GM18861 (cell line): ENCODE measurements around the gene HHAT.
"Not testable (repeated sequence)": the region's sequence is repeated elsewhere in the genome, so short reads cannot be mapped to it uniquely, and the experiment has no call there.

Source experiments
- ATAC-seq: cut with Tn5 transposase; IDR thresholded peaks from one replicate; pipeline ENCODE4 v1.9.1; 2021; ENCODE audit not compliant: unreplicated experiment

Gene HHAT

DNA sequence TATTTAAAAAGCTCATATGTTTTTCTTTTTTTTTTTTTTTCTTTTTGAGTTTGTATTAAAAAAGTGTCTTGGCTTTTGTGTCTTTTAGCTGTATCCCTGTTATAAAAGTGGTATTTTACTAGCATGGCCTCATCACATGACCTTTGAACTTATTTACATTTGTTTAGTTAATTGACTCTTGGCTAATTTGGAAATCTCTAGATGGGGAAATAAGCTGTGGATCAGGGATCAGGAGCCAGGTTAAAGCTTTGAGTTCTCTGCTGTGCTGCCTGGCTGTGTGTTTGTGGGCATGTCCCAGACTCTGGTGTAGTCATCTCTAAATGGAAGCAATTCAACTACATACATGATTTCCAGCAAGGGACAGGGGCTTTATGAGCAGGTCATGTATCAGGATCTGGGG, 56.5 kb downstream of the HHAT start:
- ATAC-seq: no peak

DNA sequence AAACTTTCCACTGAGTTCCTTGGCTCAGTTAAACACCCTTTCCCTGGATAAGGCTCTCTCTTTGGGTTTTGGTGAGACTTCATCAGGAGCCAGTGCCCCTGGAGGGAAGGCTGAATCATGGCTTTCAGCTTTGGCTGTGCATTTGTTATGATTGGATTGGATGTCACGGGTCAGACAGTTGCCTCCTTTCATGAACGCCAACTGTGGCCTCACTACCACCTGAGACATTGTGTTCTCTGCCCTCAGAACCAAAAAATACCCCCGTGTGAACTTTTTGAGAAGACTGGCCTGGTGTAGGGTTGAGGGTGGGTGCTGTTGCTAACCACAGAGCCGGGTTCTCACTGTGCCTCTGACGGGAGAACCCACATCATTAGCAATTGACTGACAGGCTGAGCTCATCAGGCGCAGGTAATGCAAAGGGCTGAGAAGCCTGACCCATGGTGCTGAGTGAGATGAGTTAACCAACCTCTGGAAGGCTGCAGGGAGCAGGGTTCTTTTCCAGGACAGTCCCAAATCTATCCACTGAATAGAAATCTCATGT, 65.6 kb downstream of the HHAT start:
- ATAC-seq: peak; percentile 74

DNA sequence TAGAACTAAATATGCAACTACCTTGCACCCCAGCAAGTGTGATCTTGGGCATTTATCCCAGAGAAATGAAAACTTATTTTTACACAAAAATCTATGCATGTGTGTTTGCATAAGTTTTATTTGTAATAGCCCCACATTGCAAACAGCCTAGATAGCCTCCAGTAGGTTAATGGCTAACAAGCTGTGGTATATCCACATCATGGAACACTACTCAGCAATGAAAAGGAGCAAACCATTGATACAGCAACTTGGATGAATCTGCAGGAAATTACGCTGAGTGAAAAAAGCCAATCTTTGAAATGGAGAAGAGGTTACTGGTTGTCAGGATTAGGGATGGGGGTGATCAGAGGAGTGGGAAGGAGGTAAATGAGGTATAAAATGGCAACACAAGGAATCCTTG, 67.8 kb downstream of the HHAT start:
- no peak for ATAC-seq

DNA sequence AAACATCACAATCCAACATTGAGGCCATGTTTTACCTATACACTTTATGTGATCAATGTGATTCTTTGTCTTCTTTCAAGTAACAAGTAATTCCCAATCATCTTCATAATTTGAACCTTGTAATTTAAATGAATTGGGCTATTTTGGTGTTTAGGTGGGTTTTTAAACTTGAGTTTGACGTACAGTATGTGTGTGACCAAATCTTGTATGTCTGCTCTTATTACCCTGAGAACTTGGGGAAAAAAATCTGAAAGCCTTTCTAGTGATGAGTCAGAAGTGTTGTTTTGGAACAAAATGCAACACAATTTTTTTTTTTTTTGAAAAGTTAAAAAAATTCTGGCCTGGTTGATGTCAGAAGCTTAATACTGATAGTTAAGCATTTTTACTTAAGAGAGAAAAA, 68.5 kb downstream of the HHAT start:
- no peak for ATAC-seq

DNA sequence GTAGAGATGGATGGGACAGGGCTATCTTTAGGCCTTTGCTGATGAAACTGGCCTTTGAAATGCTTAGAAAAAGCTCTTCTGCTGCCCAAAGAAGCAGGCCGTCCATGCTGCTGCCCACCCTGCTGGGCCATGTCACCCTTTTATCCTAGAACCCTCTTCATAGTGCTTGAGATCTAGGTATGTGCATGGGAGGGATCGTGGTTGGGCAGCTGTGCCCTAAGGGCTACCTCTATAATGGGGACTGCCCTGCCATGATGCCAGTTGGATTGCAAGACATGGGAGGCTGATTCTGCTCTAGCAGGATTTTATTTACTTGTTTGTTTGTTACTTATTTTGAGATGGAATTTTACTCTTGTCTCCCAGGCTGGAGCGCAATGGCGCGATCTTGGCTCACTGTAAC, 69.0 kb downstream of the HHAT start:
- no peak for ATAC-seq

DNA sequence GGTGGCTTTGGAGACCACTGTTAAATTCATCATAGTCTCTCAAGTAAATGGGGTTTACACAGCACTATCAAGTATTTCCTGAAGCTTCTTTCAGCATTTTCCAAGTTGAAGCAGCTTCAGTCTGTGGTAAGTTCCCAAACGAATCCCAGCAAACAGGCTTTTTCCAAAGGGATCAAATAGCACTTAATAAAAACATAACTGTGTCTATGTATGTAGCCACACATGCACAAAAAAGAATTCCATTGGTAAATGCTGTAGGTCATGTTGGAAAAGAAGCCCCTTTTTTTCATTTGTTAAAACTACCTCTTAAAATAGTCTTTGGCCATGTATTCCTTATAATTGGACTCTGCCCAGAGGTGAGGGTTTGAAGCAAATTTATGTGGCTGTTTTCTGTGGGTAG, 69.8 kb downstream of the HHAT start:
- ATAC-seq: no peak

DNA sequence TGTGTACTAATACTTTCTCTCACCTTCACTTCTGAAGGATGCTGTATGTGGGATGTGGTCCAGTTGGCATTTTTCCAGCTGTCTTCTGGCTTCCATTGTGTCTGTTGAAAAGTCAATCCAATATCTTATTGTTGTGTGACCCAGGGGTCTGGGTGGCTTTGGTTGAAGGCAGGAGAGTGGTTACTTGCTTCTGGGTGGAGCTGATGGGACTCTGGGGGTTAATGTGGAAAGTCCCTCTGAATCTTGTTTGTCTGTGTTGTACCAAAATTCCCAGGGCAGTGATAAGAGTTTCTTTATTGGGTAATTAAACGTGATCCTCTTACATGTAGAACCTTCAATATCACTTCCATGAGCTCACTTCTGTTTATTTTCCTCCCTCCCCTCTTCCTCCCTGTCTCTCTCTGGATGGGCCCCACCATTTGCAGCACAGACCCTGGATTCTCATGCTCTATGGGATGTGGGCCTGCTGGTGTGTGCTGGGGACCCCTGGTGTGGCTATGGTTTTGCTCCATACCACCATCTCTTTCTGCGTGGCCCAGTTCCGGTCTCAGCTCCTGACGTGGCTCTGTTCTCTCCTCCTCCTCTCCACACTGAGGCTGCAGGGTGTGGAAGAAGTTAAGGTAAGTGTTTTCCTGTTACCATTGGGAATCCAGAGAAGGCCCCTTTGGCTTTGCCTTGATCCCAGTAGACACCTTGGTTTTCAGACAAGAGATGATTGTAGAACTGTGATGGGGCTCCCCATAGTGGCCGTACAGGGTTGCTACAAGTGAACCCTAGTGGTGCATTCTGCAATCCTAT, 71.5 kb downstream of the HHAT start:
- peak; percentile 91 for ATAC-seq

DNA sequence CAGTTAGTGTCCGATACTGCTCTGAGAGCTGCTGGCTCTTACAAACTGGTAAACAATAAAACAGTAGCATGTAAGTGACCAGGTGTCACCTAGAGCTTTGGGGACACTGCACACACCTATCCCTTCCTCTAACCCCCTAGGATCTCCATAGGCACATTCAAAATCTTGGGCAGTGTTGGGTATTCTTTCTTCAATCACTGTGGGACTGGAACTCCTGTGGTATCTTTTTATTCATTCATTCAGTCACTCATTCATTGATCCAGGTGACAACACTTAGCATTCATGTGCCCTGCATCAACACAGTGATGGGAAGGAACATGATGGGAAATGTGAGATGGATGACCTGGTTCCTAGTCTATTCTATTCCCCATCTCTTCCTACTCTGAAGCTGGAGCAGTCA, 73.9 kb downstream of the HHAT start:
- no peak for ATAC-seq

DNA sequence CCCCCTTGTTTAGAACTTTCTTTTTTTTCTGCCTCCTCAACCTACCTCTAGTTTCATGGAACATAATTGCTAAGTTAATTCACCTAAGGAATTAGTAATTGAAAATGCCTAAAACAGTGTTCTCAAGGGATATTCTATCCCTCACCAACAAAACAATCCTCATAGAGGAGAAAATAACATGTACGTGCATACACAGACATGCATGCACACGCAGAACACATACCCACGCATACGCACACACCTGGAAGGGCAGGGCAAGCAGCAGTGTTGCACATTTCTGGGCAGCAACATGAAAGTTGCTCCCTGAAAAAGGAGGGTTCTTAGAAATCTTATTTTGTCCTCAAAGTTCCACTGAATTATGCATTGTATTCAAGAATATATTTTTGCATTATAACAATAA, 76.6 kb downstream of the HHAT start:
- no peak for ATAC-seq

DNA sequence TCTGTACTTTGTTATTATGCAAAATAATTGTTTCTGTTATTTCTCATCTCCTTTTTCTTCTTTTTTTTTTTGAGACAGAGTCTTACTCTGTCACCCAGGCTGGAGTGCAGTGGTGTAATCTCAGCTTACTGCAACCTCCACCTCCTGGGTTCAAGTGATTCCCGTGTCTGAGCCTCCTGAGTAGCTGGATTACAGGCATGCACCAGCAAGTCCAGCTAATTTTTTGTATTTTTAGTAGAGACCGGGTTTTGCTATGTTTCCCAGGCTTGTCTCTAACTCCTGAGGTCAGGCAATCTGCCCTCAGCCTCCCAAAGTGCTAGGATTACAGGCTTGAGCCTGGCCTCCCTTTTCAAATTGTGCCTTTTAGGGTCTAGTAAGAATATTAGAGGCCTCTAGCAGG, 77.6 kb downstream of the HHAT start:
- not testable (repeated sequence) for ATAC-seq

DNA sequence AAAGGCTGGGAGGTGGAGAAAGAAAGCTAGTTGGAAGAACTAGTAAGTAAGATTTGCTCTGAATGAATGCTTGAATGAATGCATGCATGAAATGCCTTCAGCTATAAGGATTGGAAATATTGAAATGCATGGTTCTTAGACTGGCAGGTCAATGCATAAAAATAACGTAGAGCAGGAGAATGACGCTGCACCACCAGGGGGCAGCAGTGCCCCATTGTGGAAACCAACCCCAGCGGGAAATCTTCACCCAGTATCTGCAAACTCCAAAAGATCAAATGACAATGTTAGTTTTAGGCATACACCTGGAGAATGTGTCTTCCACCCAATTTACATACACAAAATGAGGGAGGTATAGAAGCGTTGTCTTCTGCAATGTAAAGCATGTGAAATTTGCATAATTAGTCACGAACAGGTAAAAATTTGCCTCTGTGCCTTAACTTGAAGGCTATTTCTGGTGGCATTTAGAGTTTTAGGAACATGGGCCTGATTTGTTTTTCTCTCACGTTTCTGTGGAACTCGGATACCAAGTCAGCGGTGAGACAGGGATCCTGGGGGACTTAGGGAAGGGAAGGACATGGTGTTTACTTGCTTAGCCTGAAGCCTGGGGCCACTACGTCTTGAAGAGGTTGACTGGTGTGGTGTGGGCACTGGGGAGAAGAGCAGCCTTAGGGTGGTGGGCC, 78.6 kb downstream of the HHAT start:
- peak; percentile 92 for ATAC-seq

DNA sequence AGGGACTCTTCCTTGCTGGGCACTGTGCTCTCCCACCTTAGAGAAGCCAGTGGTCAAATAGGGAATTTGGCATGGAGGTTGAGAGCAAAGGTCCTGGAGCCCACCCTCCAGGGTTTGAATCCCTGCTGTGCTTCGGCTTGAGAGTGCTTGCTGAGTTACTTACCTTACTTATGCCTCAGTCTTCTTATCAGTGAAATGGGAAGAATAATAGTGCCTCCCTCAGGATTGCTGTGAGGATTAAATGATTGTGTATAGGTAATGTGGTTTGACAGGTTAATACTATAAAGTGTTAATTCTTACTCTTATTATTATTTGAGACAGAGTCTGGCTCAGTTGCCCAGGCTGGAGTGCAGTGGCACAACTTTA, 79.2 kb downstream of the HHAT start:
- no peak for ATAC-seq

DNA sequence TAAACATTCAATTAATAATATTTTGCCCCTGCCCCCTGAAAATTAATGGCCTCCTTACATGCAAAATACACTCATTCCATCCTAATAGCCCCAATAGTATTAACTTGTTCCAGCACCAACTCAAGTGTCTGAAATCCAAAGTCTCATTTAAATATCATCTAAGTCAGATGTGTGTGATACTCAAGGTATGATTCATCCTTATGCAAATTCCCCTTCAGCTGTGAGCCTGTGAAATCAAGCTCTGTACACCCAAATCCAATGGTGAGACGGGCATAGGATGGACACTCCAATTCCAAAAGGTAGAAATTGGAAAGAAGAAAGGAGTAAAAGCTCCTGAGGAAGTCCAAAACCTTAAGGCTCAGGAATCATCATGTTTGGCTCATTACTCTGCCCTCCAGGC, 83.5 kb downstream of the HHAT start:
- ATAC-seq: no peak

DNA sequence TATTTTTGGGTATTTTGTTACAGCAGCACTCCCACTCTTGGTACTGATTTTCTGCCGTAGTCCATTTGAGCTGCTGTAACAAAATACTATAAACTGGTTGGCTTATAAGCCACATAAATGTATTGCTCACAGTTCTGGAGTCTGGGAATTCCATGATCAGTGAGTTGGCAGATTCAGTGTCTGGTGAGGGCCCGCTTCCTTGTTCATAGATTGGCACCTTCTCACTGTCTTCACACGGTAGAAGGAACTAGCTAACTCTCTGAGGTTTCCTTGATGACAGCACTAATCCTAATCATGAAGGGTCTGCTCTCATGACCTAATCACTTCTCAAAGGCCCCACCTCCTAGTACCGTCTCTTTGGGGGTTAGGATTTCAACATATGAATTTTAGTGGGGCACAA, 85.2 kb downstream of the HHAT start:
- ATAC-seq: no peak

DNA sequence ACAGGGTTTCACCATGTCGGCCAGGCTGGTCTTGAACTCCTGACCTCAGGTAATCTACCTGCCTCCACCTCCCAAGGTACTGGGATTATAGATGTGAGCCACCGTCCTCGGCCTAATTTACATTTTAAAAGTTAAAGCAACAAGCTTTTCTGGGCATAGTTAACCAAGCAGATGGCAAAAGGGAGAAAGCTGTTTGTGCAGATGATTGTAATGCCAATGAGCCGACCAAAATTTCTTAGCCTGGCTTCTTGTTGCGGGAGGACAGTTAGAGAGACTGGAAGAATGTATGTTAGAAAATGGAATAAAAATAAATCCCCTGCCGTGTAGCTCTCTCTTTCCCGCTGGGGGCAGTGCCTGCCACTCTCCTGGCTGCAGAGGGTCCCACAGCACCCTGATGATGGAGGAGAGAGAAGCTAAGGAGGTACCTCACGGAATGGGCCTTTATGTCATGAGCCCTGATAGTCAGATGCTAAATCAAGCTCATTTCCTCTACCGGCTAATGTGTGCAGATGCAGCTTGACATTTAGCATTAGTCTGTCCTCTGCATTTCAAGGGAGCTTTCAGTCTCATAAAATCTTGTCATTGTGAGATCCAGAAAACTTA, 87.2 kb downstream of the HHAT start:
- ATAC-seq: no peak

DNA sequence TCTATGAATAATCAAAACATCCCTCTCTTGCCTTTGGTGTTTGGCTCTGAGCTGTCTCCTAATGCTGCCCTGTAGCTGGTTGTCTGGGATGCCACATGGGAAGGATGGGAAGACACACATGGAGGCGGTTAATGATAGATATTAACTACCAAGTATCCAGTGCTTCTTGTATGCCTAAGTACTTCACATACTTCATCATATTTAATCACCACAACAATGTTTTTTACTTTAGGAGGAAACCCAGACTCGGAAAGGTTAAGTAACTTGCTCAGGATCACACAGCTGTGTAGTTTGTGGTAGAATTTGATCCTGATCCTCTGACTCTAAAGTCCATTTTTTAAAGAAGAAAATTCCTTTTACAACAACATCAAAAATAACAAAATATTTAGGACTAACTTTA, 88.0 kb downstream of the HHAT start:
- no peak for ATAC-seq

DNA sequence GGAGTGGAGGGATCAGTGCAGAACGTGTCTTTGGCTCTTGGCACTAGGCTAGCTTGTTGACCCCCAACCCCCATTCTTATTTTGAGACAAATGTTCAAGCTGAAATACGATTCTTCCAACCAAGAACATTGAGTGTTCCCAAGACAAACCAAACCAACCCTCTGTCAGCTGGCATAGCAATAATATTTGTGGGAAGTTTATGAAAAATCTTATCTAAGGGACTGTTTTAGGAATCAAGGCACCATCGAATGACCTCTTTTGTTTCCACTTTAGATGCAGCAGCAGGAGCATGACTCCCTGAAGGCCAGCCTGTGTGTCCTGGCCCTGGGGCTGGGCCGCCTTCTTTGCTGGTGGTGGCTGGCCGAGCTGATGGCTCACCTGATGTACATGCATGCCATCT, 89.2 kb downstream of the HHAT start:
- ATAC-seq: no peak

DNA sequence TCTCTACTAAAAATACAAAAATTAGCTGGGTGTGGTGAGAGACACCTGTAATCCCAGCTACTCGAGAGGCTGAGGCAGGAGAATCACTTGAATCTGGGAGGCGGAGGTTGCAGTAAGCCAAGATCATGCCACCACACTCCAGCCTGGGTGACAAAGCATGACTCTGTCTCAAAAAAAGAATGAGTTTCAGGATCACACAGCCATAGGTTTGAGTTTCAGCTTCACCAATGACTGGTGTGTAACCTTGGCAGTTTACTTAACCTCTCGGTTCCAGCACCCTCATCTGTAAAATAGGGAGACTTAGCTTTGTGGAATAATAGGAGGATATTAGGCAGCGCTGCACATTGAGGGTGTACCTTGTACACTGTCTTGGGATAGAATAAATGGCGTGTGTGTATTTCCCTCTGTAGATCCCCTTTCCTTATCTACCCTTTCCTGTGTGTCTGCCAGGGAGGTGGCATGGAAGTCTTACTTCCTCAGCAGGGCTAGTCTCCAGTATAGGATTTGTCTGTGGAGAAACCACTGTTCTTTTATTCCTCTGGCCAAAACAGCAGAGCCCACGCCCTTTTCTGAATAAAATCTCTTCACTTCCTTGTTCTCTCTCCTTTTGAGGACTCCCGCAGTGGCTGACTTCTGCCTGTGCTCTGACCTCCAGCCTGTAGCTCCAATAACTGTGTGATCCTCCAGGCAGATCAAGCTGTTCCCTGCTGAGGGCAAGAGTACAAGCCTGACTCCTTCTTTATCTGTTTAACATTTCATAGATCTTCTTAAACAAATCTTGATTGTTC, 90.4 kb downstream of the HHAT start:
- ATAC-seq: no peak

DNA sequence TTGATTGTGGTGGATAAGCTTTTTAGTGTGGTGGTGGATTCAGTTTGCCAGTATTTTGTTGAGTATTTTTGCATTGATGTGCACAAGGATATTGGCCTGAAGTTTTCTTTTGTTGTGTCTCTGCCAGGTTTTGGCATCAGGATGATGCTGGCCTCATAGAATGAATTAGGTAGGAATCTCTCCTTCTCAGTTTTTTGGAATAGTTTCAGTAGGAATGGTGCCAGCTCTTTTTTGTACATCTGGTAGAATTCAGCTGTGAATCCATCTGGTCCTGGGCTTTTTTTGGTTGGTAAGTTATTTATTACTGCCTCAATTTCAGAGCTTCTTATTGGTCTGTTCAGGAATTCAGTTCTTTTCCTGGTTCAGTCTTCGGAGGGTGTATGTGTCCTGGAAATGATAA, 98.0 kb downstream of the HHAT start:
- ATAC-seq: not testable (repeated sequence)

DNA sequence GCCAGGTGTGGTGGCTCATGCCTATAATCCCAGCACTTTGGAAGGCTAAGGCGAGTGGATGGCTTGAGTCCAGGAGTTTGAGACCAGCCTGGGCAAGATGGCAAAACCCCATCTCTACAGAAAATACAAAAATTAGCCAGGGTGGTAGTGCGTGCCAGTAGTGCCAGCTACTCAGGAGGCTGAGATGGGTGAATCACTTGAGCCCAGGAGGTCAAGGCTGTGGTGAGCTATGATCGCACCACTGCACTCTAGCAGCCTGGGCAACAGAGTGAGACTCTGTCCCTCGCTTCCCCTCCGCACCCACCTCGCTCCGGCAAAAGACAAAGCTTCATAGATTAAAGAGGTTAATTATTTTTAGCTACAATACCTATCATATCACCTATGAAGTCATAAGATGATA, 100.0 kb downstream of the HHAT start:
- no peak for ATAC-seq

DNA sequence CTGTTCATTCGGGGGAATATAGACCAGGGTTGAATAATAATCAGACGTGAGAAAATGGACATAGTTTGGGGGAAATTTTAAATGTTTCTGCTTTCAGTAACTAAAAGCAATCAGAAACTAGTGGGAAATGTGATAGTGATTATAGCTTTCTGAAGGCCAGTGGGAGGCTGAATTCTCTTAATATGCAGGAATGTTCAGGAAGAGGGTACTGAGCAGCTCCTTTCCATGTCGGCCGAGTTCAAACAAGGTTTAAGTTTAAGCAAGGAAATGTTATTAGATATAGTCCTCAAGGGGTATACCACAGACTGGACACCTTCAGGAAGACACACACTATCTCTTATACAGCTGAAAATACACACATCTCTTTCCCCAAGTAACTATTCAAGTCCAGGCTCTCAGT, 105.5 kb downstream of the HHAT start:
- ATAC-seq: no peak
